Keratinocyte (primary cell): ENCODE measurements around the gene RNLS. TPM values are rescaled to one million over a fixed set of nuclear protein-coding genes. Genes with fewer than 3 reads are reported as not detected.

Experiments
- DNase-seq: peaks from one replicate; pipeline ENCODE4 v3.0.0-alpha.2; 2011; ENCODE audit warnings: low read depth, missing footprints, low spot score
- FAIRE-seq: peaks from 2 replicates; lab custom pipeline; 2011; peaks lifted over from hg19 to GRCh38; lab: Jason Lieb, UNC
- H2AFZ ChIP-seq: 2 replicates; pipeline ENCODE4 v1.6.0; 2012; ENCODE audit warnings: low read length, control low read depth, inconsistent platforms; ENCODE audit not compliant: control insufficient read depth
- H3K27ac ChIP-seq: 2 replicates; pipeline ENCODE4 v1.5.1; 2011; ENCODE audit warnings: low read length; ENCODE audit not compliant: control insufficient read depth, insufficient read depth
- H3K27me3 ChIP-seq: 3 replicates; pipeline ENCODE4 v1.6.0; 2011; ENCODE audit warnings: low read length; ENCODE audit not compliant: control insufficient read depth, insufficient read depth; ENCODE audit errors: extremely low read depth
- H3K36me3 ChIP-seq, 2 experiments: 2 replicates in 1 of 2; 3 replicates in 1 of 2; pipeline ENCODE4 v1.5.1; 2011; ENCODE audit warnings: low read length in 2 of 2, mild to moderate bottlenecking in 1 of 2; ENCODE audit not compliant: control insufficient read depth in 2 of 2, insufficient read depth in 2 of 2; ENCODE audit errors: extremely low read depth in 1 of 2
- H3K4me1 ChIP-seq: 3 replicates; pipeline ENCODE4 v1.5.1; 2011; ENCODE audit warnings: low read length; ENCODE audit not compliant: control insufficient read depth, insufficient read depth; ENCODE audit errors: extremely low read depth
- H3K4me2 ChIP-seq: 3 replicates; pipeline ENCODE4 v1.6.0; 2011; ENCODE audit warnings: low read depth, low read length; ENCODE audit not compliant: control insufficient read depth, insufficient read depth; ENCODE audit errors: extremely low read depth
- H3K4me3 ChIP-seq, 3 experiments: fragments of 200-600 bp in 1 of 3; sonication (generic) in 1 of 3; 2 replicates in 2 of 3; 3 replicates in 1 of 3; pipeline ENCODE4 v1.5.1; 2011 to 2016; ENCODE audit warnings: low read length in 3 of 3, mild to moderate bottlenecking in 3 of 3, control low read depth in 2 of 3, inconsistent platforms in 1 of 3, low read depth in 1 of 3, mixed read lengths in 1 of 3, mixed run types in 1 of 3, moderate library complexity in 1 of 3; ENCODE audit not compliant: control insufficient read depth in 2 of 3, insufficient read depth in 2 of 3; ENCODE audit errors: extremely low read depth in 1 of 3
- H3K79me2 ChIP-seq: 2 replicates; pipeline ENCODE4 v1.6.0; 2012; ENCODE audit warnings: low read length; ENCODE audit not compliant: control insufficient read depth, insufficient read depth
- H3K9ac ChIP-seq: 3 replicates; pipeline ENCODE4 v1.6.0; 2011; ENCODE audit warnings: low read length; ENCODE audit not compliant: control insufficient read depth, insufficient read depth; ENCODE audit errors: extremely low read depth
- H3K9me1 ChIP-seq: 3 replicates; pipeline ENCODE4 v1.6.0; 2011; ENCODE audit warnings: low read length; ENCODE audit not compliant: control insufficient read depth, insufficient read depth; ENCODE audit errors: extremely low read depth
- H3K9me3 ChIP-seq: 2 replicates; pipeline ENCODE4 v1.5.1; 2012; ENCODE audit warnings: low read depth, low read length; ENCODE audit not compliant: control insufficient read depth
- H4K20me1 ChIP-seq: 3 replicates; pipeline ENCODE4 v1.6.0; 2011; ENCODE audit warnings: low read length; ENCODE audit not compliant: control insufficient read depth, insufficient read depth; ENCODE audit errors: extremely low read depth
- EZH2 ChIP-seq: IDR thresholded peaks from one replicate; pipeline ENCODE4 v1.6.1; 2012; ENCODE audit warnings: inconsistent platforms, mild to moderate bottlenecking, low read length, moderate library complexity
- dilution Hi-C: fragments of 300-500 bp; cut with MboI; formaldehyde crosslinking; loops from one replicate; pipeline ENCODE4 v1.7.0; 2020; ENCODE audit warnings: low sequenced_read_pairs; ENCODE audit not compliant: extremely low pct_ligation_motif_present
- polyA plus RNA-seq, 5 experiments: library from polyadenylated mRNA; depleted of rRNA in 3 of 5; stranded (reverse) in 3 of 5; stranded (forward) in 1 of 5; unstranded in 1 of 5; fragments of >200 nt; gene quantifications; 1 replicate in 1 of 5; 2 replicates in 3 of 5; 3 replicates in 1 of 5; pipeline versions ENCODE4 v1.2.1 to v1.2.3, GENCODE V29; 2011 to 2012; ENCODE audit warnings: missing spikeins in 2 of 5, low read depth in 1 of 5, low replicate concordance in 1 of 5
- TF ChIP-seq, protein P1 (sequence below), 3 experiments: IDR thresholded peaks in 1 of 3; conservative IDR thresholded peaks in 1 of 3; optimal IDR thresholded peaks in 1 of 3; 2 replicates in 2 of 3; 3 replicates in 1 of 3; pipeline versions ENCODE3 to v1.5.1; 2011; ENCODE audit warnings: low read length in 3 of 3, mild to moderate bottlenecking in 3 of 3, moderate library complexity in 2 of 3, control low read depth in 1 of 3, inconsistent platforms in 1 of 3; ENCODE audit not compliant: insufficient read depth in 2 of 3; ENCODE audit errors: extremely low read depth in 1 of 3

RNLS gene
- polyA plus RNA-seq, 1 donor (not counting 4 experiments of a cell fraction or from before 2014, with no cell fraction given): 6.8 TPM

DNA sequence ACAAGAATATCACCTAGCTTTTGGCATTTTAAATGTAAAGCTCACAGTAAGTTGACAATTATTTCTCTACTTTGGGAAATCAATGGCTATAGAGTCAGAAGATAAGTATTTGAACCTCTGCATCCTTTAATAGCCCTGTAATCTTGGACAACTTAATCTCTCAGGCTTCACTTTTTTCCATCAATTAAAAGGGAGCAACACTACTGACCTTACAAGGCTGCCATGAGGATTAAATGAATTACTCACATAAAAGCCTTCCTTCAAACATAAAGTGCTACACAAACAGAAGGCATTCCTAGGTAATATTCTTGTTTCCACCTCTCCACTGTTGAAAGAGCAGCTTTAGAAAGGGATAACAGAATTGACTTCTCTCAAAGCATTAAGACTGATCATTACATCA, 266.0 kb downstream of the RNLS start:
- Histone ChIP-seq H3K9me3 (peaks cover 4% of the 10 kb centered on the region), H4K20me1 (no peaks in the 10 kb centered on the region), H3K27me3 (peaks cover 3% of the 10 kb centered on the region), H3K9ac (no peak overlapping the region), H3K27ac (no peak overlapping the region), H3K4me2 (no peak overlapping the region), H2AFZ (no peak overlapping the region), H3K36me3 (no peaks in the 10 kb centered on the region), H3K9me1 (no peaks in the 10 kb centered on the region), H3K4me1 (no peaks in the 10 kb centered on the region), H3K4me3 (no peak overlapping the region), H3K79me2 (no peaks in the 10 kb centered on the region)
- FAIRE-seq: no peak
- TF ChIP-seq, protein P1, sequence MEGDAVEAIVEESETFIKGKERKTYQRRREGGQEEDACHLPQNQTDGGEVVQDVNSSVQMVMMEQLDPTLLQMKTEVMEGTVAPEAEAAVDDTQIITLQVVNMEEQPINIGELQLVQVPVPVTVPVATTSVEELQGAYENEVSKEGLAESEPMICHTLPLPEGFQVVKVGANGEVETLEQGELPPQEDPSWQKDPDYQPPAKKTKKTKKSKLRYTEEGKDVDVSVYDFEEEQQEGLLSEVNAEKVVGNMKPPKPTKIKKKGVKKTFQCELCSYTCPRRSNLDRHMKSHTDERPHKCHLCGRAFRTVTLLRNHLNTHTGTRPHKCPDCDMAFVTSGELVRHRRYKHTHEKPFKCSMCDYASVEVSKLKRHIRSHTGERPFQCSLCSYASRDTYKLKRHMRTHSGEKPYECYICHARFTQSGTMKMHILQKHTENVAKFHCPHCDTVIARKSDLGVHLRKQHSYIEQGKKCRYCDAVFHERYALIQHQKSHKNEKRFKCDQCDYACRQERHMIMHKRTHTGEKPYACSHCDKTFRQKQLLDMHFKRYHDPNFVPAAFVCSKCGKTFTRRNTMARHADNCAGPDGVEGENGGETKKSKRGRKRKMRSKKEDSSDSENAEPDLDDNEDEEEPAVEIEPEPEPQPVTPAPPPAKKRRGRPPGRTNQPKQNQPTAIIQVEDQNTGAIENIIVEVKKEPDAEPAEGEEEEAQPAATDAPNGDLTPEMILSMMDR (optimal IDR thresholded peaks at IDR 0.05 in 1 of 3, IDR thresholded peaks at IDR 0.05 in 1 of 3, conservative IDR thresholded peaks at IDR 0.05 in 1 of 3; ENCODE audit: extremely low read depth in 1 of 3, insufficient read depth in 2 of 3, low read length in 3 of 3): no peak
- TF ChIP-seq EZH2: no peak
- dilution Hi-C loops: no loop called here
- no peak for DNase-seq

DNA sequence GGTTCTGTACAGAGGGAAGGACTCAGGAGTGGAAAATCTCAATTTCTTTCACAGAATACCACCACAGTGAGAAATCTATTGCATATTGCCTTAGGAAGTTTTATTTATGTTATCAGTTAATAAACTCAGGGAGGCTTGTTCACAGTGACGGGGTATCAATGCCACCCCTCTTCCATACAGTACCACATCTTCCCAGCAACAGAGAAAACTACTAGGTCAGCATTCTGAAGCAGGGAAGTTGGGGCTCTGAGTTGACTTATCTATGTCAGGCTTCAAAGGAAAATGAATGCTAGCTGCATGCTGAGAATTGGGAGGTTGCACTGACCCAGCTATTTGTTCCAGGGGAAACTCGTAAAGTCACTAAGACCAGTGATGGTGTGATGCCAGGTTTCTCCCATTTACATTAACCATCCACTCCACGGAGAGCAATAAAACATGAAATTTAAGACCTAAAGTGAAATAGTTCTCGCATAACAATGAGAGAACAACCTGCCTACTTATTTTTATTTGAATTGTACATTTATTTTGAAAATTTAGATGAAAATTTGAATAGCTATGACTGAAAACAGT, 266.7 kb downstream of the RNLS start:
- H4K20me1 ChIP-seq: no peaks in the 10 kb centered on the region
- dilution Hi-C loops: no loop called here
- no peak overlapping the region for H2AFZ ChIP-seq
- H3K4me2 ChIP-seq: no peak overlapping the region
- H3K9me1 ChIP-seq: no peaks in the 10 kb centered on the region
- H3K27me3 ChIP-seq: peaks cover 3% of the 10 kb centered on the region
- no peaks in the 10 kb centered on the region for H3K4me1 ChIP-seq
- no peaks in the 10 kb centered on the region for H3K79me2 ChIP-seq
- no peak for FAIRE-seq
- H3K27ac ChIP-seq: no peak overlapping the region
- H3K9ac ChIP-seq: no peak overlapping the region
- no peaks in the 10 kb centered on the region for H3K36me3 ChIP-seq
- no peak overlapping the region for H3K4me3 ChIP-seq
- no peak for TF ChIP-seq EZH2
- TF ChIP-seq, protein P1 (optimal IDR thresholded peaks at IDR 0.05 in 1 of 3, IDR thresholded peaks at IDR 0.05 in 1 of 3, conservative IDR thresholded peaks at IDR 0.05 in 1 of 3; ENCODE audit: extremely low read depth in 1 of 3, insufficient read depth in 2 of 3, low read length in 3 of 3): no peak
- peaks cover 4% of the 10 kb centered on the region for H3K9me3 ChIP-seq
- DNase-seq: no peak
